Measurements from ENCODE around the gene BACH2. TPM values are rescaled to one million over a fixed set of nuclear protein-coding genes. Genes with fewer than 3 reads are reported as not detected.

The BACH2 gene
- polyA plus RNA-seq, 1 donor (not counting 4 experiments of a cell fraction or from before 2014, with no cell fraction given) = 0.50 TPM

DNA sequence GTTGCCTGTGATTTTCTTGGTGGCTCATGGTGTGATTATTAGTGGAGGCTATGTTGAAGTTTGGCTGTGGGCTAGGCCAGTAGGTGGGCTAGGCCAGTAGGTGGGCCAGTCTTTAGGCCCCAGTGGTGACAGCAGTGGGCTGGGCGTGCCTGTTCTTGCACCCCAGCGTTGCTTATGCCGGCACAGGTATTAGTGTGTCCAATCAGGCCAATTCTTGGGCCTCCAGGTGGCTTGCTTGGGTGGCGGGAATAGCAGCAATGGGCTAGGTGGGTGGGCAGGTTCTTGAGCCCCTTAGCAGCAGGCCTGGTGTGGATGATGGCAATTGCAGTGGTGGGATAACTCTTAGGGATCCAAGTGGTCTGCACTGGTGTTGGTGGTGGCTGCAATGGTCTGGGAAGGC lies 379.4 kb downstream of the BACH2 start:
- no peaks in the 10 kb centered on the region for H3K27me3 ChIP-seq (ENCODE audit: control insufficient read depth, extremely low read depth, insufficient read depth, low read length)
- peaks cover 11% of the 10 kb centered on the region for H3K4me1 ChIP-seq (ENCODE audit: control insufficient read depth, extremely low read depth, insufficient read depth, low read length)
- no peaks in the 10 kb centered on the region for H3K9me3 ChIP-seq (ENCODE audit: control insufficient read depth, low read depth, low read length)
- no peak overlapping the region for H3K27ac ChIP-seq (ENCODE audit: control insufficient read depth, insufficient read depth, low read length)
- no peaks in the 10 kb centered on the region for H3K79me2 ChIP-seq (ENCODE audit: control insufficient read depth, insufficient read depth, low read length)
- dilution Hi-C loops (cut with MboI; ENCODE audit: extremely low pct_ligation_motif_present, low sequenced_read_pairs) = no loop called here
- no peaks in the 10 kb centered on the region for H3K36me3 ChIP-seq (ENCODE audit: control insufficient read depth in 2 of 2, extremely low read depth in 1 of 2, insufficient read depth in 2 of 2, low read length in 2 of 2)
- TF ChIP-seq, protein P1, sequence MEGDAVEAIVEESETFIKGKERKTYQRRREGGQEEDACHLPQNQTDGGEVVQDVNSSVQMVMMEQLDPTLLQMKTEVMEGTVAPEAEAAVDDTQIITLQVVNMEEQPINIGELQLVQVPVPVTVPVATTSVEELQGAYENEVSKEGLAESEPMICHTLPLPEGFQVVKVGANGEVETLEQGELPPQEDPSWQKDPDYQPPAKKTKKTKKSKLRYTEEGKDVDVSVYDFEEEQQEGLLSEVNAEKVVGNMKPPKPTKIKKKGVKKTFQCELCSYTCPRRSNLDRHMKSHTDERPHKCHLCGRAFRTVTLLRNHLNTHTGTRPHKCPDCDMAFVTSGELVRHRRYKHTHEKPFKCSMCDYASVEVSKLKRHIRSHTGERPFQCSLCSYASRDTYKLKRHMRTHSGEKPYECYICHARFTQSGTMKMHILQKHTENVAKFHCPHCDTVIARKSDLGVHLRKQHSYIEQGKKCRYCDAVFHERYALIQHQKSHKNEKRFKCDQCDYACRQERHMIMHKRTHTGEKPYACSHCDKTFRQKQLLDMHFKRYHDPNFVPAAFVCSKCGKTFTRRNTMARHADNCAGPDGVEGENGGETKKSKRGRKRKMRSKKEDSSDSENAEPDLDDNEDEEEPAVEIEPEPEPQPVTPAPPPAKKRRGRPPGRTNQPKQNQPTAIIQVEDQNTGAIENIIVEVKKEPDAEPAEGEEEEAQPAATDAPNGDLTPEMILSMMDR (optimal IDR thresholded peaks at IDR 0.05 in 1 of 3, IDR thresholded peaks at IDR 0.05 in 1 of 3, conservative IDR thresholded peaks at IDR 0.05 in 1 of 3; ENCODE audit: extremely low read depth in 1 of 3, insufficient read depth in 2 of 3, low read length in 3 of 3) = no peak
- no peak for TF ChIP-seq EZH2 (IDR thresholded peaks at IDR 0.05; ENCODE audit: low read length)
- DNase-seq (ENCODE audit: low read depth, low spot score) (no peak), FAIRE-seq (no peak)
- no peaks in the 10 kb centered on the region for H3K9me1 ChIP-seq (ENCODE audit: control insufficient read depth, extremely low read depth, insufficient read depth, low read length)
- no peak overlapping the region for H3K4me2 ChIP-seq (ENCODE audit: control insufficient read depth, extremely low read depth, insufficient read depth, low read depth, low read length)
- no peak overlapping the region for H3K4me3 ChIP-seq (ENCODE audit: control insufficient read depth in 2 of 3, extremely low read depth in 1 of 3, insufficient read depth in 2 of 3, low read depth in 1 of 3, low read length in 3 of 3)
- H2AFZ ChIP-seq (ENCODE audit: control insufficient read depth, low read length) = no peak overlapping the region
- no peak overlapping the region for H3K9ac ChIP-seq (ENCODE audit: control insufficient read depth, extremely low read depth, insufficient read depth, low read length)
- no peaks in the 10 kb centered on the region for H4K20me1 ChIP-seq (ENCODE audit: control insufficient read depth, extremely low read depth, insufficient read depth, low read length)

DNA sequence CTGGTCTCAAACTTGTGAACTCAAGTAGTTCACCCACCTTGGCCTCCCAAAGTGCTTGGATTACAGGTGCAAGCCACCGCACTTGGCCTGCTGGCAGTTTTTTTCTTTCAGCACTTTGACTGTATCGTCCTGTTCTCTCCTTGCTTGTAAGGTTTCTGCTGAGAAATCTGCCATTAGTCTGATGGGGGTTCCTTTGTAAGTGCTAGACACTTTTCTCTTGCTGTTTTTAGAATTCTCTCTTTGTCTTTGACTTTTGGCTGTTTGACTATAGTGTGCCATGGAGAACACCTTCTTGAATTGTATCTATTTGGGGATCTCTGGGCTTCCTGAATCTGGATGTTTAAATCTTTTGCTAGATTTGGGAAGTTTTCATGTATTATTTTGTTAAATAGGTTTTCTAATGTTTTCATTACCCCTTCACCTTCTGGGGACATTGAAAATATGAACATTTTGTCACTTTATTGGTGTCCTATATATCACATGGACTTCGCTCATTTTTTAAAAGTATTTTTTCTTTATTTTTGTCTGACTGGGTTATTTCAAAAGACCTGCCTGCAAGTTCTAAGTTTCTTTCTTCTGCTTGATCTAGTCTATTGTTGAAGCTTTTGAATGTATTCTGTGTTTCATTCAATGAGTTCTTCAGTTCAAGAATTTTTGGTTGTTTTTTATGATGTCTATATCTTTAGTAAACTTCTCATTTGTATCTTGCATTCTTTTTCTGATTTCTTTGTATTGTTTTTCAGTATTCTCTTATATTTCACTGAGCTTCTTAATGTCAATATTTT lies 380.3 kb downstream of the BACH2 start:
- FAIRE-seq = no peak
- dilution Hi-C loops (cut with MboI; ENCODE audit: extremely low pct_ligation_motif_present, low sequenced_read_pairs) = no loop called here

More for the DNA sequence above, 380.3 kb downstream of the BACH2 start:
- H3K36me3 ChIP-seq (ENCODE audit: control insufficient read depth in 2 of 2, extremely low read depth in 1 of 2, insufficient read depth in 2 of 2, low read length in 2 of 2) = no peaks in the 10 kb centered on the region
- H3K9me1 ChIP-seq (ENCODE audit: control insufficient read depth, extremely low read depth, insufficient read depth, low read length) = no peaks in the 10 kb centered on the region
- no peak overlapping the region for H2AFZ ChIP-seq (ENCODE audit: control insufficient read depth, low read length)
- H3K27ac ChIP-seq (ENCODE audit: control insufficient read depth, insufficient read depth, low read length) = no peak overlapping the region
- no peaks in the 10 kb centered on the region for H3K27me3 ChIP-seq (ENCODE audit: control insufficient read depth, extremely low read depth, insufficient read depth, low read length)
- H3K4me3 ChIP-seq (ENCODE audit: control insufficient read depth in 2 of 3, extremely low read depth in 1 of 3, insufficient read depth in 2 of 3, low read depth in 1 of 3, low read length in 3 of 3) = no peak overlapping the region
- TF ChIP-seq, protein P1 (optimal IDR thresholded peaks at IDR 0.05 in 1 of 3, IDR thresholded peaks at IDR 0.05 in 1 of 3, conservative IDR thresholded peaks at IDR 0.05 in 1 of 3; ENCODE audit: extremely low read depth in 1 of 3, insufficient read depth in 2 of 3, low read length in 3 of 3) = no peak
- no peak for TF ChIP-seq EZH2 (IDR thresholded peaks at IDR 0.05; ENCODE audit: low read length)
- no peak overlapping the region for H3K4me2 ChIP-seq (ENCODE audit: control insufficient read depth, extremely low read depth, insufficient read depth, low read depth, low read length)
- peaks cover 5% of the 10 kb centered on the region for H3K4me1 ChIP-seq (ENCODE audit: control insufficient read depth, extremely low read depth, insufficient read depth, low read length)
- no peaks in the 10 kb centered on the region for H4K20me1 ChIP-seq (ENCODE audit: control insufficient read depth, extremely low read depth, insufficient read depth, low read length)
- no peaks in the 10 kb centered on the region for H3K9me3 ChIP-seq (ENCODE audit: control insufficient read depth, low read depth, low read length)
- no peaks in the 10 kb centered on the region for H3K79me2 ChIP-seq (ENCODE audit: control insufficient read depth, insufficient read depth, low read length)
- H3K9ac ChIP-seq (ENCODE audit: control insufficient read depth, extremely low read depth, insufficient read depth, low read length) = no peak overlapping the region
- no peak for DNase-seq (ENCODE audit: low read depth, low spot score)

Measured in keratinocyte (primary cell).